PC-3 (cell line): ENCODE measurements around the gene TLX3. TPM values are rescaled to one million over a fixed set of nuclear protein-coding genes. Genes with fewer than 3 reads are reported as not detected.

Experiments
- ATAC-seq: fragments of 200-7000 bp; cut with Tn5 transposase; 2 replicates; pipeline ENCODE4 v1.9.1; 2020; ENCODE audit warnings: mild to moderate bottlenecking, moderate library complexity
- BruUV-seq: library from RNA; stranded (reverse); fragments of 400-500 nt; replicated peaks from 2 replicates; lab custom pipeline; 2021; lab: Mats Ljungman, UMichigan
- CTCF ChIA-PET: fragments of 300-600 bp; sonication (Branson Sonifier 250); formaldehyde crosslinking; loops from one replicate; lab custom pipeline; 2022; ENCODE audit warnings: antibody characterized with exemption; lab: Charles Lee
- POLR2A ChIA-PET: fragments of 300-600 bp; sonication (Branson Sonifier 250); formaldehyde crosslinking; loops from one replicate; lab custom pipeline; 2022; ENCODE audit warnings: antibody characterized with exemption; ENCODE audit not compliant: unreplicated experiment; lab: Charles Lee
- DNase-seq: peaks from one replicate; pipeline ENCODE4 v3.0.0-alpha.2; 2015
- H2AFZ ChIP-seq: fragments of 300-600 bp; sonication (generic); 2 replicates; pipeline ENCODE4 v1.6.0; 2016; ENCODE audit warnings: antibody characterized with exemption, low read length
- H3F3A ChIP-seq: fragments of 300-600 bp; sonication (generic); one replicate; pipeline ENCODE4 v1.6.0; 2017; ENCODE audit warnings: antibody characterized with exemption, low read length, control low read depth, mild to moderate bottlenecking; ENCODE audit not compliant: unreplicated experiment
- H3K27ac ChIP-seq: fragments of 300-600 bp; sonication (generic); 2 replicates; pipeline ENCODE4 v1.5.1; 2016; ENCODE audit warnings: mild to moderate bottlenecking, low read length
- H3K27me3 ChIP-seq: fragments of 300-600 bp; sonication (generic); 2 replicates; pipeline ENCODE4 v1.6.1; 2016; ENCODE audit warnings: low read length, mixed read lengths
- H3K36me3 ChIP-seq: fragments of 300-600 bp; sonication (generic); 2 replicates; pipeline ENCODE4 v1.6.1; 2016; ENCODE audit warnings: low read depth, mixed run types, low read length, mixed read lengths
- H3K4me1 ChIP-seq: fragments of 300-600 bp; sonication (generic); 2 replicates; pipeline ENCODE4 v1.5.1; 2016; ENCODE audit warnings: low read length; ENCODE audit not compliant: insufficient read depth
- H3K4me2 ChIP-seq: fragments of 300-600 bp; sonication (generic); 2 replicates; pipeline ENCODE4 v1.6.0; 2016; ENCODE audit warnings: low read length
- H3K4me3 ChIP-seq: fragments of 300-600 bp; sonication (generic); 2 replicates; pipeline ENCODE4 v1.5.1; 2016; ENCODE audit warnings: mild to moderate bottlenecking, low read length, mixed read lengths
- H3K79me2 ChIP-seq: fragments of 300-600 bp; sonication (generic); 2 replicates; pipeline ENCODE4 v1.6.1; 2017; ENCODE audit warnings: low read length, mixed read lengths
- H3K9ac ChIP-seq: fragments of 300-600 bp; sonication (generic); 2 replicates; pipeline ENCODE4 v1.6.0; 2016; ENCODE audit warnings: mild to moderate bottlenecking, low read length
- H3K9me2 ChIP-seq: fragments of 300-600 bp; sonication (generic); replicated peaks from 2 replicates; pipeline ENCODE4 v1.6.1; 2016; ENCODE audit warnings: mixed run types, low read length, mixed read lengths
- H3K9me3 ChIP-seq: fragments of 300-600 bp; sonication (generic); 2 replicates; pipeline ENCODE4 v1.6.1; 2016; ENCODE audit warnings: low read length, mixed read lengths
- H4K20me1 ChIP-seq: fragments of 300-600 bp; sonication (generic); 2 replicates; pipeline ENCODE4 v1.6.1; 2016; ENCODE audit warnings: low read length, mixed read lengths
- EZH2 ChIP-seq: fragments of 300-600 bp; sonication (generic); IDR thresholded peaks from one replicate; pipeline ENCODE4 v1.6.1; 2017; ENCODE audit warnings: antibody characterized with exemption, mild to moderate bottlenecking, low read length; ENCODE audit not compliant: unreplicated experiment
- EZH2phosphoT487 ChIP-seq: fragments of 300-600 bp; sonication (generic); IDR thresholded peaks from 2 replicates; pipeline ENCODE4 v1.6.1; 2018; ENCODE audit warnings: mild to moderate bottlenecking, antibody characterized with exemption, low read length, borderline replicate concordance
- intact Hi-C: fragments of 100-400 bp; cut with micrococcal nuclease; formaldehyde crosslinking; loops from 2 replicates; pipeline ENCODE4 v1.9.0; 2023
- total RNA-seq: library from RNA; depleted of rRNA; stranded (reverse); fragments of >200 nt; gene quantifications from 2 replicates; pipeline ENCODE4 v1.2.3, GENCODE V29; 2014
- TF ChIP-seq, protein P1 (sequence below): fragments of 300-600 bp; sonication (generic); conservative IDR thresholded peaks from 2 replicates; pipeline ENCODE4 v1.5.1; 2017; ENCODE audit warnings: antibody characterized with exemption, low read depth, mild to moderate bottlenecking, low read length

The TLX3 gene
- total RNA-seq, 1 experiment from 2014 or later = not detected

DNA sequence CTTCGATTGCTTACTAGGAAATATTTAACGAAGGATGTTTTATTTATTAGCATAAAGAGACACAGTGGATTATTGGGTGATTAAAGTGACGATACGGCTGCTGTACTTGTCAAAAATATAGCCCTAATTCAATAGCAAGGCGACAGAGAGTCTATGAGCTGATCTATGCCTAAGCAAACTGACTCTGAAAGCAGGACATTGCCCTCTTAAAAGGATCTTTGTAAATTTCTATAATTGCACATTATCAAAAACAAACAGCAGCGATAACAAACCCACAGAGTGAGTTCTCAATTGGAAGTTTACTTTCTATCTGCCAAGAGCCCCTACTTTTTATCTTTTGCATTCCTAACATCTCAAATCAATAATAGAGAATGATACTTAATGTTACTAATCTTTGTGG, 31.4 kb downstream of the TLX3 start:
- H3K36me3 ChIP-seq = no peaks in the 10 kb centered on the region
- H3K4me2 ChIP-seq = no peak overlapping the region
- H3K9ac ChIP-seq = no peak overlapping the region
- no peak overlapping the region for H3K4me3 ChIP-seq
- DNase-seq = no peak
- no peaks in the 10 kb centered on the region for H3K79me2 ChIP-seq
- no peaks in the 10 kb centered on the region for H3K9me2 ChIP-seq
- TF ChIP-seq EZH2 = no peak
- TF ChIP-seq, protein P1, sequence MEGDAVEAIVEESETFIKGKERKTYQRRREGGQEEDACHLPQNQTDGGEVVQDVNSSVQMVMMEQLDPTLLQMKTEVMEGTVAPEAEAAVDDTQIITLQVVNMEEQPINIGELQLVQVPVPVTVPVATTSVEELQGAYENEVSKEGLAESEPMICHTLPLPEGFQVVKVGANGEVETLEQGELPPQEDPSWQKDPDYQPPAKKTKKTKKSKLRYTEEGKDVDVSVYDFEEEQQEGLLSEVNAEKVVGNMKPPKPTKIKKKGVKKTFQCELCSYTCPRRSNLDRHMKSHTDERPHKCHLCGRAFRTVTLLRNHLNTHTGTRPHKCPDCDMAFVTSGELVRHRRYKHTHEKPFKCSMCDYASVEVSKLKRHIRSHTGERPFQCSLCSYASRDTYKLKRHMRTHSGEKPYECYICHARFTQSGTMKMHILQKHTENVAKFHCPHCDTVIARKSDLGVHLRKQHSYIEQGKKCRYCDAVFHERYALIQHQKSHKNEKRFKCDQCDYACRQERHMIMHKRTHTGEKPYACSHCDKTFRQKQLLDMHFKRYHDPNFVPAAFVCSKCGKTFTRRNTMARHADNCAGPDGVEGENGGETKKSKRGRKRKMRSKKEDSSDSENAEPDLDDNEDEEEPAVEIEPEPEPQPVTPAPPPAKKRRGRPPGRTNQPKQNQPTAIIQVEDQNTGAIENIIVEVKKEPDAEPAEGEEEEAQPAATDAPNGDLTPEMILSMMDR = no peak
- no peak for TF ChIP-seq EZH2phosphoT487
- no peak overlapping the region for H2AFZ ChIP-seq
- no peaks in the 10 kb centered on the region for H3K9me3 ChIP-seq
- POLR2A ChIA-PET = no interaction called here
- CTCF ChIA-PET = no interaction called here
- no peak for ATAC-seq
- no TSS peak for BruUV-seq
- H3K27me3 ChIP-seq = no peaks in the 10 kb centered on the region
- H4K20me1 ChIP-seq = no peaks in the 10 kb centered on the region
- intact Hi-C loops = loop anchor here (5.0 kb wide), 1 partner anchor 598 kb away; no protein-coding TSS in a partner anchor
- no peaks in the 10 kb centered on the region for H3F3A ChIP-seq
- peaks cover 6% of the 10 kb centered on the region; the same call in 1 of the 2 replicates for H3K4me1 ChIP-seq
- no peak overlapping the region for H3K27ac ChIP-seq

DNA sequence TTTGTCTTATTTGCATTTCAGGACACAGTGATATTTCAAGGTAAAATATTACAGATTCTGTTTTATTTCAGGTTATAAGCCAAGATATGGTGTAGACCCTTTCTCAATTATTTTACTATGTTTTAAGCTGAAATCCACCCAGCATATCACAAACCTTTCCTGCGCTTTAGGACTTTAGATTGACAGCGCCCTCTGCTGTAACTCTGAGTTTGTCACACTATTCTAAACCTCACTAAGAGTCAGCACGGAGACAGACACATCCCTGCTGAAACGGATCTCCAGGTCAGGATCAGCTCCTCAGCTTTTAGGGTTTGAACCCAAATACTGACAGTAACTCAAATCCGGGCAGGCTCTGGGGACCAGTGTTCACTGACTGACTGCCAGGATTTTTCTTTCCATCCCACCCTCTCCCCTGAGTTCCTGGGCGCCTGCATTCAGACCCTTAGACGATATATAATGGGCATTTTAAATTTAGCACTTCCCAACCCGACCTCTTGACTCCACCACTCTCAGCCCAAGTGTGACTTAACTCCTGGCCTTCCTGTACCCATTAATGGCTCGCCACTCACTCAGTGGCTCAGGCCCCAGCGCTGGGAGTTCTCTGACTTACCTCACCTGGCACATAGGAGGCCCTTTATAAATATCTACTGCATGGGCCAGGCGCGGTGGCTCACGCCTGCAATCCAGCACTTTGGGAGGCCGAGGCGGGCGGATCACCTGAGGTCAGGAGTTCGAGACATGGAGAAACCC, 33.5 kb downstream of the TLX3 start:
- no peaks in the 10 kb centered on the region for H4K20me1 ChIP-seq
- DNase-seq (peak; percentile 85), ATAC-seq (peak; percentile 94)
- no peaks in the 10 kb centered on the region for H3K4me1 ChIP-seq
- BruUV-seq = no TSS peak
- TF ChIP-seq EZH2phosphoT487 = no peak
- TF ChIP-seq, protein P1 = peak; percentile 93
- no peaks in the 10 kb centered on the region for H3K9me2 ChIP-seq
- H3K9me3 ChIP-seq = no peaks in the 10 kb centered on the region
- H3F3A ChIP-seq = no peaks in the 10 kb centered on the region
- H3K79me2 ChIP-seq = no peaks in the 10 kb centered on the region
- no peaks in the 10 kb centered on the region for H3K27me3 ChIP-seq
- ChIA-PET POLR2A (no interaction called here), CTCF (interaction anchor here (0.6 to 2.6 kb wide), 5 partner anchors 25 to 565 kb away, joined by 3 to 19 read pairs (median 13); no protein-coding TSS in a partner anchor)
- H3K36me3 ChIP-seq = no peaks in the 10 kb centered on the region
- H3K4me2 ChIP-seq = no peak overlapping the region
- H3K4me3 ChIP-seq = no peak overlapping the region
- H3K27ac ChIP-seq = no peak overlapping the region
- H2AFZ ChIP-seq = peak overlapping the region; percentile 15; the same call in 1 of the 2 replicates
- no peak overlapping the region for H3K9ac ChIP-seq
- intact Hi-C loops = loop anchor here (1.0 to 5.0 kb wide), 4 partner anchors 69 to 600 kb away; no protein-coding TSS in a partner anchor
